HG03457 (cell line): ENCODE results near the gene CDC42SE2.

Source experiments
- ATAC-seq: cut with Tn5 transposase; IDR thresholded peaks from one replicate; pipeline ENCODE4 v1.9.1; 2021; ENCODE audit warnings: moderate number of reproducible peaks; ENCODE audit not compliant: unreplicated experiment

The CDC42SE2 gene

DNA sequence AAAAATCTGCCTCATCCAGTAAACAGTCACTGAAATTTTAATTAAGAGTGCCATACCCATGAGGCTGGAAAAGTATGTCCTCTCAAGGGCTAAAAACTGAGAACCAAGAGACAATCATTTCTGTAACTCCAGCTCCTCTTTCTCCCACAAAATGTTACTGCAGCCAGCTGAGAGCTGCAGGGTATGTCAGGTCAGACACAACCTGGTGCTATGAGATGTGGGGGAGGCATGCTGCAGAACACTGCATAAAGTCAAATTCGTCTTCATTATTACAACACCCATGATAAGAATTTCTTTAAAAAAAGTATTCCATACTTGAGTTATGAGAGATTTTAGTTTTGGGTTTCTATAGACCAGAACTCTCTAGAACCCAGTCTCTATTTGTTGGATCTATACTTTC is 162.2 kb downstream of the CDC42SE2 start:
- no peak for ATAC-seq

DNA sequence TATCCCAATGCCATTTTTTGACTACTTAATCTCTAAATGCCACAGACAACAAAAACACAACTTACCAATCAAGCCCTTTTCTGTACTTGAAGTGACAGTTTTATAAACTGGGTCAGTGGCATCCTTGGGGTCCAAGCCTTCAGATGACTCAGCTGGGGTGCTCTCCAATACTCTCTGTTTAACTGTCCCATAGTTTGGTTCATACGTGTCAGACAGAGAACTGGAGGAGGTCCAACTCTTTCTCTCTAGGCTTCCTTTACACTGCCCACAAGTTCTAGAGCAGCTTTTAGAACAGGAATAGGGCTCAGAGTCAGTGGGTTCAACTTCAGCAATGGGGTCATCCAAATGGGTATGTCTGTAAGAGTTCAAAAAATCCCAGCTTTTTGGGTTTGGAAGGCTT is 166.9 kb downstream of the CDC42SE2 start:
- ATAC-seq: no peak

DNA sequence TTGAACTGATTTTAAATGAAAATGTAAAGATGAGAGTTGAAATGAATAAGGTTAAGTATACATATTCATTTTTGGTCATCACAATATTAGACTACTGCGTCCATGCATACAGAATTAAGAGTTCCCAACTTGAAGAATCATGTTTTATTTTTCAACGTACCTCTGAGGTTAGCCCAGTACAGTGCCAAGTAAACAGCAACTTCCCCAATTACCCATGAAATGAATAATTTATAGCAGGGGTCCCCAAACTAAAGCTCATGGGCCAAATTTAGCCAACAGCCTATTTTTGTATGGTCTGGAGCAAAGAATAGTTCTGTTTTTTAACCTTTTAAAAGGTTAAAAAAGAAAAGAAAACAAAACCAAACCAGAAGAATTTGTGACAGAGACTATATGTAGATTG is 167.9 kb downstream of the CDC42SE2 start:
- ATAC-seq: no peak

DNA sequence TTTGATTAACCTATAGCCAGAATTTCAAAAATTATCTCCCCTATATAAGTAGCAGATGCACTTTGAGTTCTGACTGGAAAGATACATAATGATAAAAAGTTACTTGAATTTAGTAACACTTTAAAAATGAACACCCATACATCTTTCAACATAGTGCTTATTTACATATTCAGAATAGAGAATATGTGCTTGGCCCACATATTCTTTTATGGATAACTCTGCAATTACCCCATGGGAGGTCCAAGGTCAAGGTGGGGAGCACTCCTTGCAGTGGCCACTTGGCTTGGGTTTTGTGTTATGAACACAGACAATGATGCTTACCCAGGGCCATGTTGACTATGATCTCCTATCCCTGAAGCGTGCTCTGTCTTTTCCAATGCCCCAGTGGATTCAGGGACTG is 169.3 kb downstream of the CDC42SE2 start:
- ATAC-seq: no peak

DNA sequence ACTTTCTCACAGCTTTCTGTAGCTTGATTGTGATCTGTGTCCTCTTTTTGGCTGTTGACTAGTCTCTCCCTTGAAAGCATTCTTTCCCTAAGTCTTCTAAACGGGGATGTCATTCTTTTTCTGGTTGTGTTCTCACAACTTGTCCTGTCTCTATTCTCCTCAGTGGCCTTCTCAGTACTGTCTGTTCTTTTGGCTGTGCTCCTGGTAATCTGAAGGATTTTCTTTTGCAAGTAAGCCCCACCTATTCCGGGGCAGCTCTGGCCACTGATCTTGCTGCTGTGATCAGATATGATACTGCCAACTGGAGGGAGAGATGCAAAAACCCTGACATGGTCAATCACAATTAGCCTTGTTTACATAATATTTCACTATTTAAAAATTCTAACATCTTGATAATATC is 172.2 kb downstream of the CDC42SE2 start:
- ATAC-seq: no peak

DNA sequence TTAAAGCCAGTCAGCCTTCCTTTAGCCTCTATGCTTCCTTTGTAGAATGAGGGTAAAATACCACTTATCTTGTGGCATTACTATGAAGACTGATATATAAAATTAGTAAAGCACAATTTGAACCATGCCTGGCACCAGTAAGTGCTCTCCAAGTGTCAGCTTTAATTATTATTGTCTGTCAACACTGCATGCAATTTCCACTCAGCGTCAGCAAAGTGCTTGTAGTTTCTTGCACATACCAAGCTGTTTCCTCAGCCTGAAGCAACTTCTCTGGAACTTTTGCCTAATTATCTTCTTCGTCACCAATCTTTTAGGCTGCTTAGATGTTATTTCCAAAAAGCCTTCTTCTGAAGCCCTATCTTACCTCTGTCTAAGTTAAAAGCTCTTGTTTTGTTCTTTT is 177.3 kb downstream of the CDC42SE2 start:
- no peak for ATAC-seq
